ENCODE measurements around the gene RCN1. TPM values are rescaled to one million over a fixed set of nuclear protein-coding genes. Genes with fewer than 3 reads are reported as not detected.

Gene RCN1
- total RNA-seq, 1 donor from 2014 or later = 222 TPM

GRCh38 chr11:32137869-32138268 is 47.0 kb downstream of the RCN1 start:
- no peak for DNase-seq (ENCODE audit: low read depth)
- H3K4me3 ChIP-seq (ENCODE audit: low read depth, low read length) = no peak overlapping the region
- no peak for TF ChIP-seq CTCF (conservative IDR thresholded peaks at IDR 0.05; ENCODE audit: low read depth, low read length)

- no peak for DNase-seq (ENCODE audit: low read depth)
- no peak overlapping the region for H3K4me3 ChIP-seq (ENCODE audit: low read depth, low read length)
- no peak for TF ChIP-seq CTCF (conservative IDR thresholded peaks at IDR 0.05; ENCODE audit: low read depth, low read length)
These were observed 48.0 kb downstream of the RCN1 start for GRCh38 chr11:32138902-32139301.

- no peak overlapping the region for H3K4me3 ChIP-seq (ENCODE audit: low read depth, low read length)
- no peak for DNase-seq (ENCODE audit: low read depth)
- TF ChIP-seq CTCF (conservative IDR thresholded peaks at IDR 0.05; ENCODE audit: low read depth, low read length) = no peak
These were observed 49.1 kb downstream of the RCN1 start for GRCh38 chr11:32139896-32140520.

- TF ChIP-seq CTCF (conservative IDR thresholded peaks at IDR 0.05; ENCODE audit: low read depth, low read length) = no peak
- DNase-seq (ENCODE audit: low read depth) = no peak
- no peak overlapping the region for H3K4me3 ChIP-seq (ENCODE audit: low read depth, low read length)
These were observed 51.1 kb downstream of the RCN1 start for GRCh38 chr11:32141745-32142546.

GRCh38 chr11:32143378-32143777 is 52.5 kb downstream of the RCN1 start:
- no peak for DNase-seq (ENCODE audit: low read depth)
- H3K4me3 ChIP-seq (ENCODE audit: low read depth, low read length) = no peak overlapping the region
- no peak for TF ChIP-seq CTCF (conservative IDR thresholded peaks at IDR 0.05; ENCODE audit: low read depth, low read length)

GRCh38 chr11:32145282-32145681 is 54.4 kb downstream of the RCN1 start:
- DNase-seq (ENCODE audit: low read depth) = no peak
- TF ChIP-seq CTCF (conservative IDR thresholded peaks at IDR 0.05; ENCODE audit: low read depth, low read length) = no peak

More at GRCh38 chr11:32145282-32145681, 54.4 kb downstream of the RCN1 start:
- no peak overlapping the region for H3K4me3 ChIP-seq (ENCODE audit: low read depth, low read length)
